Measurements from ENCODE around the gene KHNYN.

GRCh38 chr14:24475261-24475660, 45.5 kb downstream of the KHNYN start:
- TF ChIP-seq EP300 (conservative IDR thresholded peaks at IDR 0.05; ENCODE audit: poor library complexity, severe bottlenecking) (no peak), RAD21 (conservative IDR thresholded peaks at IDR 0.05) (no peak), TAF1 (IDR thresholded peaks at IDR 0.05; ENCODE audit: low read depth) (no peak)

All from neural cell (in vitro differentiated cells).